ENCODE results near the gene SMPDL3B.

DNA sequence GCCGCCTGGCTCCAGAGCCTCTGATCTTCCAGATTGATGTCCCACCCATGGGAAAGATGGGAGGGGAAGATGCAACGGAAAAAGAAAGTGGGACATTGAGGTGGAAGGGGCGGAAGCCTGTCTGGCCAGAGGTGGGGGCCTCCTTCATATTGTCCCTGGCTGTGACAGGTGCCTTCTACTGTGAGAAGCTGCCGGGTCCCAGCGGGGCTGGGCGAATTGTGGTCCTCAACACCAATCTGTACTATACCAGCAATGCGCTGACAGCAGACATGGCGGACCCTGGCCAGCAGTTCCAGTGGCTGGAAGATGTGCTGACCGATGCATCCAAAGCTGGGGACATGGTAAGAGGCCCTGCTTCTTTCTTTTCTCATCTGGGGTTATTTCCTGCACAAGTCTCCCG, 19.4 kb downstream of the SMPDL3B start:
- TF ChIP-seq, protein P1, sequence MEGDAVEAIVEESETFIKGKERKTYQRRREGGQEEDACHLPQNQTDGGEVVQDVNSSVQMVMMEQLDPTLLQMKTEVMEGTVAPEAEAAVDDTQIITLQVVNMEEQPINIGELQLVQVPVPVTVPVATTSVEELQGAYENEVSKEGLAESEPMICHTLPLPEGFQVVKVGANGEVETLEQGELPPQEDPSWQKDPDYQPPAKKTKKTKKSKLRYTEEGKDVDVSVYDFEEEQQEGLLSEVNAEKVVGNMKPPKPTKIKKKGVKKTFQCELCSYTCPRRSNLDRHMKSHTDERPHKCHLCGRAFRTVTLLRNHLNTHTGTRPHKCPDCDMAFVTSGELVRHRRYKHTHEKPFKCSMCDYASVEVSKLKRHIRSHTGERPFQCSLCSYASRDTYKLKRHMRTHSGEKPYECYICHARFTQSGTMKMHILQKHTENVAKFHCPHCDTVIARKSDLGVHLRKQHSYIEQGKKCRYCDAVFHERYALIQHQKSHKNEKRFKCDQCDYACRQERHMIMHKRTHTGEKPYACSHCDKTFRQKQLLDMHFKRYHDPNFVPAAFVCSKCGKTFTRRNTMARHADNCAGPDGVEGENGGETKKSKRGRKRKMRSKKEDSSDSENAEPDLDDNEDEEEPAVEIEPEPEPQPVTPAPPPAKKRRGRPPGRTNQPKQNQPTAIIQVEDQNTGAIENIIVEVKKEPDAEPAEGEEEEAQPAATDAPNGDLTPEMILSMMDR (IDR thresholded peaks at IDR 0.05): no peak
- no peak for TF ChIP-seq POLR2A (IDR thresholded peaks at IDR 0.05)

All from gastroesophageal sphincter (tissue), 3 donors.